GM12878 (cell line): ENCODE data around the gene COL5A3. TPM values are rescaled to one million over a fixed set of nuclear protein-coding genes. Genes with fewer than 3 reads are reported as not detected.

Source experiments
- ATAC-seq: fragments of 200-7000 bp; cut with Tn5 transposase; 3 replicates; pipeline ENCODE4 v1.9.1; 2020; ENCODE audit warnings: mild to moderate bottlenecking, moderate library complexity
- BruUV-seq: library from RNA; stranded (reverse); fragments of 400-500 nt; replicated peaks from 2 replicates; lab custom pipeline; 2021; lab: Mats Ljungman, UMichigan
- CTCF ChIA-PET: fragments of 300-600 bp; sonication (Branson Sonifier 250); formaldehyde crosslinking; extraction: SDS; loops from one replicate; lab custom pipeline; 2021; ENCODE audit warnings: inconsistent platforms; lab: Yijun Ruan, JAX
- POLR2A ChIA-PET: fragments of 350-600 bp; formaldehyde crosslinking; extraction: SDS; loops from one replicate; lab custom pipeline; 2021; ENCODE audit warnings: inconsistent platforms; lab: Charles Lee
- RAD21 ChIA-PET: fragments of 300-600 bp; sonication (Branson Sonifier 250); formaldehyde crosslinking; loops from one replicate; lab custom pipeline; 2023; ENCODE audit warnings: antibody characterized with exemption; ENCODE audit not compliant: unreplicated experiment; lab: Charles Lee
- SMC1A ChIA-PET: fragments of 300-600 bp; sonication (Branson Sonifier 250); formaldehyde crosslinking; loops from one replicate; lab custom pipeline; 2023; ENCODE audit not compliant: unreplicated experiment, uncharacterized antibody; lab: Charles Lee
- DNase-seq: peaks from one replicate; pipeline ENCODE4 v3.0.0-alpha.2; 2011; ENCODE audit warnings: low read depth, low spot score
- FAIRE-seq: peaks from 3 replicates; lab custom pipeline; 2011; peaks lifted over from hg19 to GRCh38; lab: Jason Lieb, UNC
- H2AFZ ChIP-seq: 2 replicates; pipeline ENCODE4 v1.6.0; 2011; ENCODE audit warnings: low read depth, low read length, control low read depth; ENCODE audit not compliant: control insufficient read depth
- H3K27ac ChIP-seq: 2 replicates; pipeline ENCODE4 v1.5.1; 2011; ENCODE audit warnings: control low read depth; ENCODE audit not compliant: control insufficient read depth, insufficient read depth
- H3K27me3 ChIP-seq, 2 experiments: replicated peaks in 1 of 2; 2 replicates each; pipeline versions ENCODE4 v1.6.0 to v1.6.1; 2011; ENCODE audit warnings: low read length in 1 of 2; ENCODE audit not compliant: control insufficient read depth in 2 of 2, insufficient read depth in 2 of 2
- H3K36me3 ChIP-seq, 2 experiments: 2 replicates each; pipeline ENCODE4 v1.5.1; 2011; ENCODE audit warnings: low read length in 1 of 2; ENCODE audit not compliant: control insufficient read depth in 2 of 2, insufficient read depth in 2 of 2
- H3K4me1 ChIP-seq: 2 replicates; pipeline ENCODE4 v1.6.1; 2011; ENCODE audit warnings: mild to moderate bottlenecking, low read length, moderate library complexity, mixed read lengths; ENCODE audit not compliant: control insufficient read depth, insufficient read depth
- H3K4me2 ChIP-seq: 2 replicates; pipeline ENCODE4 v1.6.0; 2011; ENCODE audit warnings: control low read depth; ENCODE audit not compliant: control insufficient read depth, insufficient read depth
- H3K4me3 ChIP-seq: fragments of 200-600 bp; sonication (generic); 2 replicates; pipeline ENCODE4 v1.5.1; 2016
- H3K79me2 ChIP-seq: 2 replicates; pipeline ENCODE4 v1.6.0; 2011; ENCODE audit warnings: low read length; ENCODE audit not compliant: control insufficient read depth, insufficient read depth
- H3K9ac ChIP-seq: 2 replicates; pipeline ENCODE4 v1.8.0; 2011; ENCODE audit warnings: low read length, control low read depth, mixed read lengths; ENCODE audit not compliant: control insufficient read depth, insufficient read depth
- H3K9me3 ChIP-seq: replicated peaks from 3 replicates; pipeline ENCODE4 v1.5.1; 2011; ENCODE audit warnings: mild to moderate bottlenecking, low read length; ENCODE audit not compliant: control insufficient read depth, insufficient read depth
- H4K20me1 ChIP-seq: 2 replicates; pipeline ENCODE4 v1.6.0; 2011; ENCODE audit not compliant: control insufficient read depth, insufficient read depth
- ATF2 ChIP-seq: IDR thresholded peaks from 2 replicates; pipeline ENCODE4 v1.6.1; 2012; ENCODE audit warnings: low read length, inconsistent platforms
- ATF3 ChIP-seq: IDR thresholded peaks from 2 replicates; pipeline ENCODE4 v1.6.1; 2011; ENCODE audit warnings: low read depth, mild to moderate bottlenecking, low read length, moderate library complexity, borderline replicate concordance; ENCODE audit errors: extremely low read depth
- BHLHE40 ChIP-seq, 2 experiments: fragments of 450-650 bp in 1 of 2; IDR thresholded peaks; 2 replicates each; pipeline ENCODE4 v1.6.1; 2011 to 2017; ENCODE audit warnings: low read depth in 2 of 2, borderline replicate concordance in 1 of 2, improper control_type of control experiment in 1 of 2, low read length in 1 of 2, mild to moderate bottlenecking in 1 of 2
- CREM ChIP-seq: IDR thresholded peaks from 2 replicates; pipeline ENCODE4 v1.6.1; 2014; ENCODE audit warnings: antibody characterized with exemption, low read depth
- EZH2 ChIP-seq: IDR thresholded peaks from 2 replicates; pipeline ENCODE4 v1.6.1; 2012; ENCODE audit warnings: low read depth, mild to moderate bottlenecking, control low read depth, inconsistent platforms, low read length, borderline replicate concordance; ENCODE audit not compliant: control insufficient read depth
- FOXM1 ChIP-seq: IDR thresholded peaks from 2 replicates; pipeline ENCODE4 v1.6.1; 2012; ENCODE audit warnings: low read depth, mild to moderate bottlenecking, inconsistent platforms, low read length, moderate library complexity
- MLLT1 ChIP-seq: fragments of 450-650 bp; IDR thresholded peaks from 2 replicates; pipeline ENCODE4 v1.6.1; 2016; ENCODE audit warnings: mild to moderate bottlenecking
- NR2C2 ChIP-seq: IDR thresholded peaks from 2 replicates; pipeline ENCODE4 v1.6.1; 2011; ENCODE audit warnings: borderline replicate concordance, low read depth; ENCODE audit not compliant: control insufficient read depth, insufficient read length
- RAD51 ChIP-seq: fragments of 450-650 bp; IDR thresholded peaks from 2 replicates; pipeline ENCODE4 v1.6.1; 2016; ENCODE audit warnings: moderate library complexity, mild to moderate bottlenecking, inconsistent platforms
- RCOR1 ChIP-seq: conservative IDR thresholded peaks from 2 replicates; pipeline ENCODE4 v1.6.1; 2012; ENCODE audit warnings: low read depth, low read length, improper control_type of control experiment
- SMC3 ChIP-seq: IDR thresholded peaks from 2 replicates; pipeline ENCODE4 v1.6.1; 2011; ENCODE audit warnings: low read length, improper control_type of control experiment, borderline replicate concordance
- ZBED1 ChIP-seq: IDR thresholded peaks from 2 replicates; pipeline ENCODE4 v1.6.1; 2016; ENCODE audit warnings: borderline replicate concordance
- WGBS: methylation state at CpG from one replicate; pipeline ENCODE4 v1.1.6; 2016; ENCODE audit warnings: low lambda C conversion rate; ENCODE audit not compliant: insufficient replicate concordance, insufficient coverage; ENCODE audit errors: missing lambda C conversion rate; 5-methylcytosine and 5-hydroxymethylcytosine counted together
- in situ Hi-C: fragments of 300-500 bp; cut with MboI; formaldehyde crosslinking; loops from 9 replicates; pipeline ENCODE4 v1.14.3; 2018; ENCODE audit warnings: mixed read lengths
- intact Hi-C: fragments of 100-400 bp; cut with micrococcal nuclease; formaldehyde crosslinking; loops from one replicate; pipeline ENCODE4 v1.14.2; 2022; ENCODE audit not compliant: unreplicated experiment
- polyA plus RNA-seq, 11 experiments: library from polyadenylated mRNA; depleted of rRNA in 4 of 11; unstranded in 6 of 11; stranded (reverse) in 5 of 11; fragments of >200 nt; fragmentation: Nextera tagmentation in 4 of 11; fragmentation: Illumina TruSeq in 1 of 11; extraction: Ambion mirVana in 4 of 11; extraction: Trizol in 1 of 11; gene quantifications; 1 replicate in 1 of 11; 2 replicates in 10 of 11; pipeline versions ENCODE4 v1.2.1 to v1.2.3, GENCODE V29; 2011 to 2016; ENCODE audit warnings: inconsistent platforms in 2 of 11, missing spikeins in 2 of 11, low read depth in 1 of 11
- total RNA-seq, 4 experiments: library from RNA; depleted of rRNA in 3 of 4; stranded (reverse); fragments of >200 nt in 3 of 4; fragmentation: Illumina TruSeq in 1 of 4; extraction: Trizol in 1 of 4; gene quantifications; 2 replicates each; pipeline versions ENCODE4 v1.2.1 to v1.2.3, GENCODE V29; 2013 to 2021
- TF ChIP-seq, protein P1 (sequence below): fragments of 450-650 bp; IDR thresholded peaks from 2 replicates; pipeline ENCODE4 v1.6.1; 2016; ENCODE audit warnings: mild to moderate bottlenecking
- TF ChIP-seq, protein P2 (sequence below): IDR thresholded peaks from 2 replicates; pipeline ENCODE4 v1.6.1; 2011; ENCODE audit warnings: low read depth, low read length, improper control_type of control experiment, borderline replicate concordance
- TF ChIP-seq, protein P3 (sequence below): fragments of 450-650 bp; IDR thresholded peaks from 2 replicates; pipeline ENCODE4 v1.6.1; 2017; ENCODE audit warnings: mild to moderate bottlenecking, moderate library complexity

Gene COL5A3
- total and polyA plus RNA-seq, 10 of the 15 experiments (the other 5 are each of a cell fraction or from before 2014, with no cell fraction given), result under 0.01 to 8.3 (median 0.10) TPM; not detected in 2

- Histone ChIP-seq H3K36me3 (no peaks in the 10 kb centered on the region), H3K9ac (no peak overlapping the region), H3K27ac (no peak overlapping the region), H3K27me3 (no peaks in the 10 kb centered on the region), H3K4me1 (no peaks in the 10 kb centered on the region), H2AFZ (no peak overlapping the region), H3K9me3 (no peaks in the 10 kb centered on the region), H3K79me2 (no peaks in the 10 kb centered on the region), H4K20me1 (no peaks in the 10 kb centered on the region), H3K4me3 (no peak overlapping the region), H3K4me2 (no peak overlapping the region)
- ChIA-PET CTCF (no interaction called here), RAD21 (no interaction called here), POLR2A (no interaction called here), SMC1A (no interaction called here)
- in situ Hi-C loops (no loop called here), intact Hi-C loops (no loop called here)
- WGBS, result 0% methylated on average over 4 of the region's 4 CpGs
- DNase-seq (no peak), FAIRE-seq (peak; percentile 62), ATAC-seq (no peak)
- no TSS peak for BruUV-seq
- TF ChIP-seq MLLT1 (no peak), ZBED1 (no peak), CREM (no peak), SMC3 (no peak), RCOR1 (no peak), ATF2 (no peak), FOXM1 (no peak), EZH2 (no peak), ATF3 (no peak), NR2C2 (no peak), RAD51 (no peak), BHLHE40 (IDR thresholded peaks at IDR 0.05; ENCODE audit: borderline replicate concordance in 1 of 2, low read depth in 2 of 2, low read length in 1 of 2) (no peak)
- TF ChIP-seq, protein P1, sequence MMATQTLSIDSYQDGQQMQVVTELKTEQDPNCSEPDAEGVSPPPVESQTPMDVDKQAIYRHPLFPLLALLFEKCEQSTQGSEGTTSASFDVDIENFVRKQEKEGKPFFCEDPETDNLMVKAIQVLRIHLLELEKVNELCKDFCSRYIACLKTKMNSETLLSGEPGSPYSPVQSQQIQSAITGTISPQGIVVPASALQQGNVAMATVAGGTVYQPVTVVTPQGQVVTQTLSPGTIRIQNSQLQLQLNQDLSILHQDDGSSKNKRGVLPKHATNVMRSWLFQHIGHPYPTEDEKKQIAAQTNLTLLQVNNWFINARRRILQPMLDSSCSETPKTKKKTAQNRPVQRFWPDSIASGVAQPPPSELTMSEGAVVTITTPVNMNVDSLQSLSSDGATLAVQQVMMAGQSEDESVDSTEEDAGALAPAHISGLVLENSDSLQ, result no peak
- TF ChIP-seq, protein P2, sequence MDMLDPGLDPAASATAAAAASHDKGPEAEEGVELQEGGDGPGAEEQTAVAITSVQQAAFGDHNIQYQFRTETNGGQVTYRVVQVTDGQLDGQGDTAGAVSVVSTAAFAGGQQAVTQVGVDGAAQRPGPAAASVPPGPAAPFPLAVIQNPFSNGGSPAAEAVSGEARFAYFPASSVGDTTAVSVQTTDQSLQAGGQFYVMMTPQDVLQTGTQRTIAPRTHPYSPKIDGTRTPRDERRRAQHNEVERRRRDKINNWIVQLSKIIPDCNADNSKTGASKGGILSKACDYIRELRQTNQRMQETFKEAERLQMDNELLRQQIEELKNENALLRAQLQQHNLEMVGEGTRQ, result no peak
- TF ChIP-seq, protein P3, sequence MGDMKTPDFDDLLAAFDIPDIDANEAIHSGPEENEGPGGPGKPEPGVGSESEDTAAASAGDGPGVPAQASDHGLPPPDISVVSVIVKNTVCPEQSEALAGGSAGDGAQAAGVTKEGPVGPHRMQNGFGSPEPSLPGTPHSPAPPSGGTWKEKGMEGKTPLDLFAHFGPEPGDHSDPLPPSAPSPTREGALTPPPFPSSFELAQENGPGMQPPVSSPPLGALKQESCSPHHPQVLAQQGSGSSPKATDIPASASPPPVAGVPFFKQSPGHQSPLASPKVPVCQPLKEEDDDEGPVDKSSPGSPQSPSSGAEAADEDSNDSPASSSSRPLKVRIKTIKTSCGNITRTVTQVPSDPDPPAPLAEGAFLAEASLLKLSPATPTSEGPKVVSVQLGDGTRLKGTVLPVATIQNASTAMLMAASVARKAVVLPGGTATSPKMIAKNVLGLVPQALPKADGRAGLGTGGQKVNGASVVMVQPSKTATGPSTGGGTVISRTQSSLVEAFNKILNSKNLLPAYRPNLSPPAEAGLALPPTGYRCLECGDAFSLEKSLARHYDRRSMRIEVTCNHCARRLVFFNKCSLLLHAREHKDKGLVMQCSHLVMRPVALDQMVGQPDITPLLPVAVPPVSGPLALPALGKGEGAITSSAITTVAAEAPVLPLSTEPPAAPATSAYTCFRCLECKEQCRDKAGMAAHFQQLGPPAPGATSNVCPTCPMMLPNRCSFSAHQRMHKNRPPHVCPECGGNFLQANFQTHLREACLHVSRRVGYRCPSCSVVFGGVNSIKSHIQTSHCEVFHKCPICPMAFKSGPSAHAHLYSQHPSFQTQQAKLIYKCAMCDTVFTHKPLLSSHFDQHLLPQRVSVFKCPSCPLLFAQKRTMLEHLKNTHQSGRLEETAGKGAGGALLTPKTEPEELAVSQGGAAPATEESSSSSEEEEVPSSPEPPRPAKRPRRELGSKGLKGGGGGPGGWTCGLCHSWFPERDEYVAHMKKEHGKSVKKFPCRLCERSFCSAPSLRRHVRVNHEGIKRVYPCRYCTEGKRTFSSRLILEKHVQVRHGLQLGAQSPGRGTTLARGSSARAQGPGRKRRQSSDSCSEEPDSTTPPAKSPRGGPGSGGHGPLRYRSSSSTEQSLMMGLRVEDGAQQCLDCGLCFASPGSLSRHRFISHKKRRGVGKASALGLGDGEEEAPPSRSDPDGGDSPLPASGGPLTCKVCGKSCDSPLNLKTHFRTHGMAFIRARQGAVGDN, result no peak
These were observed 43.0 kb downstream of the COL5A3 start for GRCh38 chr19:9967326-9967725.
